HG02642 (cell line): ENCODE measurements around the gene KRTAP21-3.

Source experiments
- ATAC-seq: cut with Tn5 transposase; IDR thresholded peaks from one replicate; pipeline ENCODE4 v1.9.1; 2021; ENCODE audit warnings: mild to moderate bottlenecking; ENCODE audit not compliant: unreplicated experiment, poor library complexity

KRTAP21-3 gene

GRCh38 chr21:30668776-30669175 lies 49.8 kb downstream of the KRTAP21-3 start:
- ATAC-seq, result no peak
